ENCODE measurements around the gene FOXP1. TPM values are rescaled to one million over a fixed set of nuclear protein-coding genes. Genes with fewer than 3 reads are reported as not detected.

FOXP1 gene
- total RNA-seq, 4 donors from 2014 or later, result 49.8 to 157 (median 71.9) TPM

DNA sequence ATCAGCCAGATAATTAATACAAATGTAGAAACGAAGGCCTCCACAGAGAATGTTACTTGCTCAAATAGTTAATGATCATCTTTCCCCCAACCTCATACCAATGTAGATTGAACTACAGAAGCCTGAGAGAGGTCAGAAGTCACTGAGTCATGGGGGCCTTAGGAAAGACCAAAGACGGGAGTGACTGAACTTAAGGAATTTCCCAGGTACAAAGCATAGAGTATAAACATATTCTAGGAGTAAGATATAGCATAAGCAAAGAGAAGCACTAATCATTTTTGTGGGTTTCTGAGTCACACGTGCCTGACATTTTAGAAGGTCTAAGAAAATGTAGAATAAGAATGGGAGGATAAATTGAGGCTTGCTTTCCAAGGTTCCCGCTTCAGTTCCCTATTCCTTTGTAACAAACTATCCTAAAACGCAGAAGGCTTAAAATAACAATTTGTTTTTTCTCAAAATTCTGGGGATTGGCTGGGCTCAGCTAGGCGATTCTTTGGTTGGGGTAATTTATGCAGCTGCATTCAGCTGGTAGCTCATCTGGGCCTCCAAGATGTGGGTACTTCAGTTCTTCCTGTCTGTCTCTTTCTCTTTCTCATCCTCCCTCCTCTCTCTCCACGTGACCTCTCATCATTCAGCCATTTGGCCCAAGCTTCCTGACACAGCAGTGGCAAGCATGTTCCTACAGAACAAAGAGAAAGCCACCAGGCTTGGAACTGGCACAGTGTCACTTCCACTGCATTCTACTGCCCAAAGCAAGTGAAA, 422.6 kb downstream of the FOXP1 start:
- Histone ChIP-seq H3K27me3 (no peaks in the 10 kb centered on the region), H3K36me3 (no peaks in the 10 kb centered on the region), H3K27ac (no peak overlapping the region), H3K4me3 (no peak overlapping the region), H3K9me3 (no peaks in the 10 kb centered on the region), H3K4me1 (peaks cover 4% of the 10 kb centered on the region)
- 95% methylated on average over 7 of the region's 7 CpGs for WGBS
- DNase-seq (ENCODE audit: low spot score in 2 of 2), result no peak
- TF ChIP-seq, protein P1, sequence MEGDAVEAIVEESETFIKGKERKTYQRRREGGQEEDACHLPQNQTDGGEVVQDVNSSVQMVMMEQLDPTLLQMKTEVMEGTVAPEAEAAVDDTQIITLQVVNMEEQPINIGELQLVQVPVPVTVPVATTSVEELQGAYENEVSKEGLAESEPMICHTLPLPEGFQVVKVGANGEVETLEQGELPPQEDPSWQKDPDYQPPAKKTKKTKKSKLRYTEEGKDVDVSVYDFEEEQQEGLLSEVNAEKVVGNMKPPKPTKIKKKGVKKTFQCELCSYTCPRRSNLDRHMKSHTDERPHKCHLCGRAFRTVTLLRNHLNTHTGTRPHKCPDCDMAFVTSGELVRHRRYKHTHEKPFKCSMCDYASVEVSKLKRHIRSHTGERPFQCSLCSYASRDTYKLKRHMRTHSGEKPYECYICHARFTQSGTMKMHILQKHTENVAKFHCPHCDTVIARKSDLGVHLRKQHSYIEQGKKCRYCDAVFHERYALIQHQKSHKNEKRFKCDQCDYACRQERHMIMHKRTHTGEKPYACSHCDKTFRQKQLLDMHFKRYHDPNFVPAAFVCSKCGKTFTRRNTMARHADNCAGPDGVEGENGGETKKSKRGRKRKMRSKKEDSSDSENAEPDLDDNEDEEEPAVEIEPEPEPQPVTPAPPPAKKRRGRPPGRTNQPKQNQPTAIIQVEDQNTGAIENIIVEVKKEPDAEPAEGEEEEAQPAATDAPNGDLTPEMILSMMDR (IDR thresholded peaks at IDR 0.05), result no peak
- TF ChIP-seq POLR2AphosphoS5 (IDR thresholded peaks at IDR 0.05) (no peak), EP300 (IDR thresholded peaks at IDR 0.05) (no peak), POLR2A (IDR thresholded peaks at IDR 0.05) (no peak)

DNA sequence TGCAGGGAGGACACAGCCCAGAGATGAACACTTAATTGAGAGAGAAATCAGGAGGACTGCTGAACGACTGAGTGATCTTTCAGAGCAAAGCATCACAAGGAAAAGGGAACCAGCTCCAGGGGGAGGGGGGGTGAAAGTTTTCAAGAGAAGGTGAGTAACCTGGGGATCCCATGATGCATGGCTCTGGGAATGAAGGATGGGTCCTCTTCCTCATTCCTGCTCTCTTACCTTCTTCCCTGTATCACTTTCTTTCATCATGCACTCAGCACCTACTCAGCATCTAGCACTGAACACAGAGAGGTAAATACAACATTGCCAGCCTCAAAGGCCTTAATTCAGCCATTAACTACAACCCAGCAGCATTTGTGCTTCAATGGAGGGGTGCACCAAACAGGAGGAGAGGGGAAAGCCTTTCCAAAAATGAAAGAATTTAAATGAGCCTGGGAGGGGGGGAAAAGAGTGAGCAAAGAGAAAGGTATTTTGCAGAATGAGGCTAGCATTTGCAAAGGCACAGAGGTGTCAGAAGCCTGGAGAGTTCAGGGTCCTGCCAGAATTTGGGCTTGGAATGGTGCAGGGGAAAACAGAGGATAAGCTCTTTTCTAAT, 427.4 kb downstream of the FOXP1 start:
- Histone ChIP-seq H3K27ac (no peak overlapping the region), H3K27me3 (no peaks in the 10 kb centered on the region), H3K4me1 (no peaks in the 10 kb centered on the region), H3K4me3 (no peak overlapping the region), H3K9me3 (no peaks in the 10 kb centered on the region), H3K36me3 (no peaks in the 10 kb centered on the region)
- WGBS, result 67% methylated on average over 1 of the region's 1 CpG
- no peak for DNase-seq (ENCODE audit: low spot score in 2 of 2)
- TF ChIP-seq POLR2AphosphoS5 (IDR thresholded peaks at IDR 0.05) (no peak), POLR2A (IDR thresholded peaks at IDR 0.05) (no peak), EP300 (IDR thresholded peaks at IDR 0.05) (no peak)
- TF ChIP-seq, protein P1 (IDR thresholded peaks at IDR 0.05), result no peak

DNA sequence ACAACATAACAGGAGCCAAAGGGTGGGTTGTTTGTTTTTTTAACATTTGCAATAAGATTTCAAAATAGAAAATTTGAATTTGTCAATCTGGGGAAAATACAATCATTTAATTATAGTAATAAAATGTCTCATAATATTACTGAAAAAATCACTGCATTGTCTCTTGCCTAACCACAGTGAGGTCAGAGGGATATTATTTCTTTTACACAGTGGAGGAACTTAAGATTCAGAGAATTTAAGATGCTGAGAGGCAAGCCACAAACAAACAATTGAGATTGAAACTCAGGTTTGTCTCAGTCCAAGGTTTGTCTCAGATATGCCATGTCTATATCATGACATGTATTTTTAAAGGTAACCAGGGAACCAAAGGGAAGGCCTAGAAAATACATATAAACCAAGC, 428.7 kb downstream of the FOXP1 start:
- TF ChIP-seq, protein P1 (IDR thresholded peaks at IDR 0.05), result no peak
- TF ChIP-seq POLR2AphosphoS5 (IDR thresholded peaks at IDR 0.05) (no peak), POLR2A (IDR thresholded peaks at IDR 0.05) (no peak)
- no peak for DNase-seq (ENCODE audit: low spot score in 2 of 2)
- no peaks in the 10 kb centered on the region for H3K36me3 ChIP-seq
- H3K9me3 ChIP-seq, result no peaks in the 10 kb centered on the region
- H3K27ac ChIP-seq, result no peak overlapping the region
- H3K4me3 ChIP-seq, result no peak overlapping the region
- H3K4me1 ChIP-seq, result no peaks in the 10 kb centered on the region
- no peaks in the 10 kb centered on the region for H3K27me3 ChIP-seq

DNA sequence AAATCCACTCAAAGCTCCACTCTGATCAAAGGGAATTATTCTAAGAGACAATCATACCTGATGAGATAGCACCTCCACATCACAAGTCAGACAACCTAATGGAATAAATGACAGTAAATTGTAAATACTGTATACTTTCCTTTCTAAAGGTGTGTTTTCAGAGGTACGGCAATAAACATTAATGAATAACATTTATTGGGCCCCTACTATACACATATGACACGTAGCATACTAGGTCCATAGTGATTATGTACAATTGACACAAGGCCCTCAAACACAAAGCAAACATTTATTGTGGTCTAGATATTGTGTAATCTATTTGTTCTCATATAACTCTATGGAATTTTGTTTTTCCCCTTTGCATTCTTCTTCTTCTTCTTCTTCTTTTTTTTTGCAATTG, 429.8 kb downstream of the FOXP1 start:
- no peak overlapping the region for H3K27ac ChIP-seq
- no peaks in the 10 kb centered on the region for H3K27me3 ChIP-seq
- H3K36me3 ChIP-seq, result no peaks in the 10 kb centered on the region
- H3K4me3 ChIP-seq, result no peak overlapping the region
- TF ChIP-seq EP300 (IDR thresholded peaks at IDR 0.05), result no peak
- TF ChIP-seq, protein P1 (IDR thresholded peaks at IDR 0.05), result no peak
- TF ChIP-seq POLR2AphosphoS5 (IDR thresholded peaks at IDR 0.05), result no peak
- TF ChIP-seq POLR2A (IDR thresholded peaks at IDR 0.05), result no peak
- no peaks in the 10 kb centered on the region for H3K9me3 ChIP-seq
- no peak for DNase-seq (ENCODE audit: low spot score in 2 of 2)
- no peaks in the 10 kb centered on the region for H3K4me1 ChIP-seq
- 93% methylated on average over 2 of the region's 2 CpGs for WGBS

DNA sequence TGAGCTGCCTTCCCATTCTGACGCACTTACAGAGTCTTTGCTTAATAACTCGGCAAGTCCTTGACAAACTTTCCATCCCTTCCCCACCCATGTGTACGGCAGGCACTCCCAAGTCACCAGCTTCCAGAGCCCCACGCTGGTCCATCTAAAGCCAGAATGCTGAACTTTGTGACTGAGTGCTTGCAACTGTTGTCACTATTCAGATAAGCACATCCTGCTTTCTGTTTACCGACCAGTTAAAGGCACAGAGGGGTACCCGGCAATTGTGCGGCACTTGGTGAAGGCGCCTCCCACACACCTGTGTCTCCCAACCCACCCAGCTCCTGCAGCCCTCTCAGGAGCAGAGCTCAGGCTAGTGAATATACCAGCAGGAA, 430.6 kb downstream of the FOXP1 start:
- Histone ChIP-seq H3K36me3 (no peaks in the 10 kb centered on the region), H3K27me3 (no peaks in the 10 kb centered on the region), H3K9me3 (no peaks in the 10 kb centered on the region), H3K4me3 (no peak overlapping the region), H3K4me1 (no peaks in the 10 kb centered on the region), H3K27ac (no peak overlapping the region)
- WGBS, result 89% methylated on average over 8 of the region's 8 CpGs
- DNase-seq (ENCODE audit: low spot score in 2 of 2), result no peak
- TF ChIP-seq POLR2A (IDR thresholded peaks at IDR 0.05), result no peak
- TF ChIP-seq, protein P1 (IDR thresholded peaks at IDR 0.05), result no peak
- TF ChIP-seq POLR2AphosphoS5 (IDR thresholded peaks at IDR 0.05), result no peak
- no peak for TF ChIP-seq EP300 (IDR thresholded peaks at IDR 0.05)
